A172 (cell line): ENCODE results near the gene SMTN. TPM values are rescaled to one million over a fixed set of nuclear protein-coding genes. Genes with fewer than 3 reads are reported as not detected.
A peak's percentile ranks its signal among the peaks of the same experiment; 100 is the strongest.

Experiments used
- DNase-seq: peaks from one replicate; pipeline ENCODE4 v3.0.0-alpha.2; 2015; ENCODE audit warnings: low spot score
- total RNA-seq: library from RNA; depleted of rRNA; stranded (reverse); fragments of >200 nt; shearing (Covaris generic); gene quantifications from 2 replicates; pipeline ENCODE4 v1.2.3, GENCODE V29; 2014

The SMTN gene
- total RNA-seq, 1 experiment from 2014 or later, result 61.1 TPM

DNA sequence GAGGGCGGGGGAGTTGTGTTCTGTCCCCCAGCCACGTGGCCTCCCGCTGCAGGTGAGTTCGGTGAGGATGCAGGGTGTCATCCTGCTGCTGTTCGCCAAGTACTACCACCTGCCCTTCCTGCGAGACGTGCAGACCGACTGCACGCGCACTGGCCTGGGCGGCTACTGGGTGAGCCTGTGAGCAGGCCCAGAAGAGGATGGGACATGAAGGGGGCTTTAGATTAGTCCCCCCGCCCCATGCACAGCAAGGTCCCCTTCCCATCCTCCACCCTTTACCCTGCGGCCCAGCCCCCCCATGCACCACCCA, 45.7 kb downstream of the SMTN start:
- DNase-seq, result no peak

DNA sequence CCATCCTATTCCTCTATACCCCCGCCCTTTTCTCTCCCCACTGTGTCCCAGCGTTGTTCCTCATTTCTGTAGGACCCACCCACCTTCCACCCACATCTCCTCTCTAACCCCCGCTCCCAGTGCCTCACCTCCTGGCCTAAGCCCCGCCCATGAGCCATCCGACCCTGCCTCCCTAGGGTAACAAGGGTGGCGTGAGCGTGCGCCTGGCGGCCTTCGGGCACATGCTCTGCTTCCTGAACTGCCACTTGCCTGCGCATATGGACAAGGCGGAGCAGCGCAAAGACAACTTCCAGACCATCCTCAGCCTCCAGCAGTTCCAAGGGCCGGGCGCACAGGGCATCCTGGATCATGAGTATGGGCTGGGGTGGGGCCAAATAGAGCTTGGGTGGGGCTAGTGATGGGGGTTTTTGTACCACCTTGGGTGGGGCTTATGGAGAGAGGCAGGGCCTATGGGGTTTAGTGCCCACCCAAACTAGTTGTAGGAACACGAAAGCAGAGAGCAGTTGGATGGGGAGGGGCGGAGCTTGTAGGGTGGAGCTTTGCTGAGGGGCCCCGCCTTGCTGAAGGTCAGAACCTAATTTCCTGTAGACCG, 46.2 kb downstream of the SMTN start:
- no peak for DNase-seq

DNA sequence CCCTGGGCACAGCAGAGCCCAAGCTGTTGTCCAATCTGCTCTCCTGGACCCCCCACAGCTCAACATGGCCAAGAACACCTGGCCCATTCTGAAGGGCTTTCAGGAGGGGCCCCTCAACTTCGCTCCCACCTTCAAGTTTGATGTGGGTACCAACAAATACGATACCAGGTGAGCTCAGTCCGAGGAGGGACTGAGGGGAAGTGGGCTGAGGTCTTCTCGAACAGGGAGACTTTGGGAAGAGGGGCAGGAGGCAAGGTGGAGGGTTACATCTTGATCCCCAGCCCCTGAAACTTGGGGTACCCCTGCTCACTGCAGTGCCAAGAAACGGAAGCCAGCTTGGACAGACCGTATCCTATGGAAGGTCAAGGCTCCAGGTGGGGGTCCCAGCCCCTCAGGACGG, 47.0 kb downstream of the SMTN start:
- DNase-seq, result no peak

DNA sequence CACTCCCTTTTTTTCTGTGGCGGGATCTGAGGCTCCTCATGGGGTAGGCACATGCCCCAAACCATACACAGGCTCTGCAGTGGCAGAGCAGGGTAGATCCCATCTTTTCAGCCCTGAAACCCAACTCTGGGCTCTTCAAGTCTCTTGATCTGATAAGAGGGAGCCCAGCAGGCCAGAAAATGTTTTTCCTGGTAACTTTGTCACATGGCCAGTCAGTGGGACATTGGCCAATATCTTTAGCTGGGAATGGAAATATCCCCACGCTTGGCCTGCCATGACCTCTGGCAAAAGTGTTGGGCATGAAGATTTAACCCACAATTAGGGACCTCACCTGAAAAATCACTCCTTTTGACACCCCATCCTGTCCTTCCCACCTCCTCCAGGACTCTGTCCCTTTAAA, 49.8 kb downstream of the SMTN start:
- no peak for DNase-seq

DNA sequence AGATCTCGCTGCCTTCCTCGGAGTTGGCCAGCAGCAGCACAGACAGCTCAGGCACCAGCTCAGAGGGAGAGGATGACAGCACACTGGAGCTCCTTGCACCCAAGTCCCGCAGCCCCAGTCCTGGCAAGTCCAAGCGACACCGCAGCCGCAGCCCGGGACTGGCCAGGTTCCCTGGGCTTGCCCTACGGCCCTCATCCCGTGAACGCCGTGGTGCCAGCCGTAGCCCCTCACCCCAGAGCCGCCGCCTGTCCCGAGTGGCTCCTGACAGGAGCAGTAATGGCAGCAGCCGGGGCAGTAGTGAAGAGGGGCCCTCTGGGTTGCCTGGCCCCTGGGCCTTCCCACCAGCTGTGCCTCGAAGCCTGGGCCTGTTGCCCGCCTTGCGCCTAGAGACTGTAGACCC, 52.8 kb downstream of the SMTN start:
- DNase-seq, result no peak

DNA sequence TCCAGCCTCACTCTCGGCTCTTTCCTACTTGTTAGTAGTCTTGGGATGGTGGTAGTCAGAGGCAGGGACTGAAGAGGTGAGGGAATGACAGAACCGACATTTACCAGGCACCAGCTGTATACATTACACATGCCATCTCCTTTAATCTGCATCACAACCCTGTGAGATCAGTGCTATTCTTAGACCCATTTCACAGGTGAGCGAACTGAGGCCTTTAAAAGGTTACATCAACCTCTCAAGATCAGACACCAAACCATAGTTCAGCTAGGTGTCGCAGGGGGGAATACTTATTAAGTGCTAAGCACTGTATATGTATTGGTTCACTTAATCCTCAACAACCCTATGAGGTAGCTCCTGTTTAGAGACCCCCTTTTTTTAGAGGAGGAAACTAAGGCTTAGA, 53.6 kb downstream of the SMTN start:
- no peak for DNase-seq

DNA sequence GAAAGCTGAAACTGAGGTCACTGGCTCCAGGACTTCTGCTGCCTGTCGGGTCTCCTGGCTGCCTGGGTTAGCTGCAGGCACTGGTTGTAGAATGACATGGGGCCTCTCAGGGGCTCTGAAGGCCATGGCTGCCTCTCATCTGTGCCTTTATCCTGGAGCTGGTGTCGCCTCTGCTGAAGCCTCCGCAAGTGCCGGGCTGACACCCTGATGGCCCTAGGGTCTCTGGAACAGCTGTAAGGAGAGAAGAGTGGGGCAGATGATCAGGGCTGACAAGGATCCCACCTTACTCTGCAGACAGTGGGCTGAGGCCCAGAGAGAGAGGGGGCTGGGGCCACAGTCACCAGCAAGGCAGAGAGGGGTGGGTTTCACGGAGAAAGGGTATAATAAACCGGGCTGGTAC, 54.6 kb downstream of the SMTN start:
- DNase-seq, result no peak

DNA sequence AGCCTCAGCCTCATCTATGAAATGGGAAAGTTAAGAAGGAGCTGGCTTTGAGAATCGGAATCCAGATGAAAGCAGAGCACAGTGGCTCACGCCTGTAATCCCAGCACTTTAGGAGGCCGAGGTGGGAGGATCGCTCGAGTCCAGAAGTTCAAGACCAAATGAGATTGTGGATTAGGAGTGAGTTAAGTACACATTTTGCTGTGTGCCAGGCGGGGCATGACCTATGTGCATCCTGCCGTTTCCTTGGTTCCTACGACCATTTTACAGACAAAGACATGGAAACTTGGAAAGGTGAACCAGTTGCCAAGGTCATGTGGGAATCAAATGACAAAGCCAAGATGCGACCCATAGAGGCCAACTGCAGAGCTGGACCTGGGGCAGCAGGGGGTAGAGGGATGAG, 55.0 kb downstream of the SMTN start:
- DNase-seq, result no peak

DNA sequence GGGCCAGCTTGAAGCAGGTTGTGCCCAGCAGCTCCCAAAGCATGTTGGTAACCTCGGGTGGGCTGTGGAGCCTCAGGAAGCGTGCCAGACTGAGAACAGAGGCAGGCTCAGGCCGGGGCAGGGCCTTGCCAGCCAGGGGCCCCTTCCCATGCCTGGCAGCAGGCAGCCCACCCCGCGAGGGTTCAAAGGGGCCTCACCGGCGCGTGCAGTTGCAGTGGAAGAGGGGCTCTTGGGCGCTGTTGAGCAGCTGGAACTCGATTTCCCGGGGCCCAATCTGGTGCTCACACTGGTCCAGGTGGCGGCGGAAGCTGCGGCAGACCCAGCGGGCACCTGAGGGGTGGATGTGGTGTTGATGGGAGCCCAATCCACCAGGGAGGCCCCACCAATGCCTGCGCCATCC, 55.6 kb downstream of the SMTN start:
- no peak for DNase-seq

DNA sequence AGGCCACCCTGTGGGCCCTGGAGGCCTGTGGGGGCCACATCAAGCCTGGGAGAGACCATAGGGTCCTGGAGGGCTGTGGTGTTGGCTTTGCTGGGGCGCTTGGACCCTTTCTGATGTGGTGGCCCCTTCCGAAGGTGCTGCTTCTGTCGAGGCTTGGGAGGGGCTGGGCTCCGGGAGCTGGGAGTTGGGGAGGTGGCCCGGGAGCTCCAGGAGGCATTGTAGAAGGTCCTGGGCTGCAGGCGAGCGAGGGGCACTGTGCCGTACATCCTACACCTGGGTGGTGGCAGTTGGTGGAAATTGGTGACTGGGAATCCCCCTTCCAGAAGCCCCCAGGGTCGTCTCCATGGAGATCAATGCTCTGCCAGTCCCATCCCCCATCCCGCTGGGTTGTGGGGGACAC, 56.6 kb downstream of the SMTN start:
- no peak for DNase-seq

DNA sequence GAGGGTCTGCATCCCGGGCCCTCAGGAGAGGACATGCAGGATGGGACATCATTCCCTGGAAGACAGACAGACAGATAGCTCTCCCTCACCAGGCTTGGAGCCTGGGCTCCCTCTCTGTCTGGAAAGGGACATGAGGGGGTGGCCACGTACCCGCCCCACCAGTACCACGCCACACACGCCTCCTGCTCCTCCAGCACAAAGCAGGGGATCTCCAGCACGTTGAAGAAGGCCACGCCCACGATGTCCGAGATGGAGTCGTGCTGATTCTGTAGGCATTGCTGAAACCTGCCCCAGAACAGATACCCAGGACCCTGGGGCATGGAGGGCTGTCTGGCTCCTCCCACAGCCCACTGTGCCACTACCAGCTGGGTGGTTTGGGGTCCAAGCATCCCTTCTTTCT, 57.0 kb downstream of the SMTN start:
- DNase-seq, result no peak

DNA sequence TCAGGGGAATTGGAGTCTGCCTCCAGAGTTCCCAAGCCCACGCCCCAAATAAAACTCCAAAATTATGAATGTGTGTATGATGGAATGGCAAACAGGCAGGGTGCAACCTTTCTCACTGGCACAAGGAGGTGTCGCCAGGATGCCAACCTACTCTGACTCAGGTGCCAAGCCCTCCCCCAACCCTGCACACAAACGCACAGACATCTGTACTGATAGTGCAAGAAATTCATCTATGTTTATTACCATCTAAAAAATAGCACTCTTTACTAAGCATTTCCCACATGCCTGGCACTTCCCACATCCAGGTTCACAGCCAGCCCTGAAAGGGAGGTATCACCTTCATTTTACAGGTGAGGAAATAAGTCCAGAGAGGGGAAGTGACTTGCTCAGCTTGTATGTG, 57.9 kb downstream of the SMTN start:
- DNase-seq, result no peak

DNA sequence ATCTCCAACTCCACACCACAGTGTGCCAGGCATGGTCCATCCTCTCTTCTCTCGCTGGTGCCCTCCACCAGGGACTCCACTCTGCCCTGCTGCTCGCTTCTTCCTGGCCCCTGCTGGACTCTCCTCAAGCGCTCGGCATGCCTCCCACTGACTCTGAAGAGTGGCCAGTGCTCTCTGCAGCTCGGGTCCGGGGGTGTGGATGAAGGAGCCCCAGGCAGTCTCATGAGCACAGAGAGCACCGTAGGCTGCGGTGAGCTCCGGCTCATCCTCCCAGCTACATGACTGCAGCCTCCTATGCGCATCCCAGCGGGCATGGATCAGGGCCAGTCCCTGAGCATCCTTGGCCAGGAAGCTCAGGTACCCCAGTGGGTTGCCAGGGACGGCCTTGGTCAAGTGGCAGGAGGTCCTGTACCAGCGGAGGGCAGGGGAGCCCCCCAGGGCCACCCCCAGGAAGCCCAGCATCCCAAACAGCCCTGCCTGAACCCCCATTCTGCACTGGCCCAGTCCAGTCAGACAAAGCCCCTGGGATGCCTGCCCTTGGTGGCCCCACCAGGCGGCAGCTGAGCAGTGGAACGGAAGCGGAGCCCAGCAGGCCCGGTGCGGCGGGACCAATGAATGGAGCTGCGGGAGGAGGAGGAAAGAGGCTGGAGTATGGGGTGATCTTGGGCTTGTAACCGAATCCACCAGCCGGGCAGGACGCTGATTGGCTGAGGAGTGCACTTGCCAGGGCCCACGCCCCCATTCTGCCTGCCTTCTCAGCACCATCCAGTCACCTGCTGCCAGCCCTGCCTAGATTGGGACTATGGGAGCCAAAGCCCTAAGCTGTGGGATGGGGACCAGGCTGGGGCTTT, 59.0 kb downstream of the SMTN start, which contains the start of gene PLA2G3:
PLA2G3 (minus strand) TSS at position 643 of the 851 bp plus-strand sequence; CDS start at position 489, 154 bp downstream.
- DNase-seq, result no peak

DNA sequence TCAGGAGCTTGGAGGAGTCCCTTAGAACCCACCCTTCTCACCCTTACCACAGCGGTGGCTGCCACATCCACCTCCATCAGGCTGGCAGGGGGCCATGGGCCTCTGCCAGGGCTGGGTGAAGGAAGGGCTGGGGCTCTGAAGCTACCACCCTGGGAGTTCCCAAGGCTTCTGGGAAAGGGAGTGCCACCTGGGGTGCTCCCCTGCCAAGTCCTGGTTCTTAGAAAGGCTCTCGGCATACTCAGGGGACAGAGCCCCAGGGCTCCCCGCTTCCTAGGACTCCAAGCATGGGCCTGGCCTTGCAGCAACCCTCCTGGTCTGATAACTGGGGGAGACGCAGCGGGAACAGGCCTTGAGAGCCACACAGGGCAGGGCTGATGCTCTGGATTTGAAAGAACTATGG, 59.6 kb downstream of the SMTN start:
- no peak for DNase-seq

DNA sequence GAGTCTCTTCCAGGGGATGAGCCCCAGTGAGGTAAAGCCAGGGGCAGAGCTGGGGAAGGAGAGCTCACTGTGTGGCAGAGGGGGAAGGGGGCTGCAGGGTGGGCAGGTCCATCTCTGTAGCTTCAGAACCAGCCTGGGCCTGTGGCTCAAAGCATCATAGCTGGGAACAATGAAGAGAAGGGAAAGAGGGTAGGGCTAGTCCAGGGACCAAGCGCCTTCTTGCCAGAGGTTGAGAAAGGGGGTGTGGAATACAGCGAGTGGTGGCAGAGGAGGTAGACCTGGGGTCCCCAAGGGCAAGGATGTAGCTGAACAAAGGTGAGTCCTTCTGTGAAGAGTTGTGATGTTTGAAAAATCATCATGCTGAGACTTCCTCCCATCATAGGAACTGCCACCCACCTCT, 60.4 kb downstream of the SMTN start:
- no peak for DNase-seq

DNA sequence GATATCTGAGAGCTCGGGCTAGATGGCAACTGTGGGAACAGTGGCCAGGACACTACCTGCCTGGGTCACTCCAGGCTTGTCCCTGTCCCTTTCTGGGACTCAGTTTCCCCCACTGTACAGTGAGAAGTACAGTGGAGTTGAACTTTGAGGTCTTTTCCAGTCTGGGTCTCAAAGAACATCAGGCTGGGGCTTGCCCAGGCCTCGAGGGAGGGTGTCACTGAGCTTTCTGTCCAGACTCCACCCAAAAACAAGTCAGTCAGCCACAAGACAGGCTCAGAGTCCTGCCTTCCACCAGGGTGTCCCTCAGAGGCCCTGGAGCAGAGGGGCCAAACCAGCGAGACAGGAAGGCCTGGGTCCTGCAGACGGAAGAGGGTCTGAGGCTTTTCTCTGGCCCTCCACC, 61.2 kb downstream of the SMTN start:
- no peak for DNase-seq

DNA sequence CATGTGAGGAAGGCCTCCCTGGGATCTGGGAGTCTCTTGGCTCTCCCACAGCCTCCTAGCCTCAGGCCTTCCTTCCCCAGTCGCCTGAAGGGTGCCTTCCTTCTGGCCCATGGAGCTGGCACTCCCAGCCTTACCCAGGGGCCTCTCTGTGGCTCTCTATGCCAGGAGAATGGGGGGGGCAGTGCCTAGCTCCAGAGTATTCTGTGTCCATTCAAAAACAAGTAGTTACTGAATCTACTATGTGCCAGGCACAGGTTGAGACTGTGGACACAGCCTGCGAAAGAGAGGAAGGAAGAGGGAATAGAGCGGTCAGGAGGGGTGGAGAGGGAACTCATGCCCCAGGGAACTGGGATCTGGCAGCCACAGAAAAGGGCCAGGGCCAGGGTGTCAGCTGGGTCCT, 61.9 kb downstream of the SMTN start:
- no peak for DNase-seq

DNA sequence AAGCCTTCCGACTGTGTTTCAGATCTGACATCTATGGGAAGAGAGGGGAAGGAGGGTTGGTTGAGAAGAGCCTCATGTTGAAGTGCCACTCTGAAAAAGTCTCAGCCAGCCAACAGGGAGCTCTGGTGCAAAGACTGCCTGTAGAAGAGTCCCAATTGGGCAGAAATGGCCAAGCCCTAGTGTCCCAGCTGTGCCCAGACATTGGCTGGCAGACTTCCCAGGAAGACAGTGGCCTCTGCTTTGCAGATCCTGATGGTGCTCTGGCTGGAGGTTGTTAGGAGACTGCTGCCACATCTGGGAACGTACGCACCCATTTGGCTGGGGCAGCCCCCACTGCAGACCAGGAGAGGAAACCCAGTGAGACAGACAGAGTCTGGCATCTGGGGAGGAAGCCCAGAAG, 62.4 kb downstream of the SMTN start:
- DNase-seq, result no peak

DNA sequence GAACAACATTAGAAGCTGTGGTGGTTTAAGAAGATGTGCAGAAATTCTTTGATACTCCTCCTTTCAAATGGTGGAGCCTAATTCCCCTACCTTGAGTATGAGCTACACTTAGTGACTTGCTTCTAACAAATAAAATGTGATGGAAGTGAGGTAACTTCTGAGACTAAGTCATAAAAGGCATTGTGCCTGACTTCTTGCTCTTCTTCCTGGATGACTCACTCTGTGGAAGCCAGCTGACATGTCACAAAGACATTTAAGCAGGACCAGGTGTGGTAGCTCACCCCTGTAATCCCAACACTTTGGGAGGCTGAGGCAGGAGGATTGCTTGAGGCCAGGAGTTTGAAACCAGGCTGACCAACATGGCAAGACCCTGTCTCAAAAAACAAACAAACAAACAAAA, 63.1 kb downstream of the SMTN start:
- DNase-seq, result peak; percentile 11

DNA sequence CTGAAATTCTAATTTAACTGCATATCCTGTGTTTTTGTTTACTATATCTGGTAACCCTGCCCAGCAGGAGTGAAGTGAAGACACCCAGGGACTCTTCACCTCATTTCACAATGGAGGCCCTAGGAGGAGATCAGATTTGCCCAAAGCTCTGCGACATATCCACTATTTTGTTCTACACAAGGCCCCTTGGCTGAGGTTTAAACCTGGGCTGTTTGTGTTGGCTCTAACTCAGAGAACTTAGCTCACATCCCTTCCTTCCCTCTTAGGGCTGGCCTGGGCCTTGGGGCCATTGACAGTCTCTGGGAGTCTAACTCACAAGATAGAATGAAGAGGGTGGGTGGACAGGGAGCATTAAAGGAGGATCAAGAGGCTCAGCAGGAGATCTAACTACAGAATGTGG, 67.4 kb downstream of the SMTN start:
- DNase-seq, result no peak

DNA sequence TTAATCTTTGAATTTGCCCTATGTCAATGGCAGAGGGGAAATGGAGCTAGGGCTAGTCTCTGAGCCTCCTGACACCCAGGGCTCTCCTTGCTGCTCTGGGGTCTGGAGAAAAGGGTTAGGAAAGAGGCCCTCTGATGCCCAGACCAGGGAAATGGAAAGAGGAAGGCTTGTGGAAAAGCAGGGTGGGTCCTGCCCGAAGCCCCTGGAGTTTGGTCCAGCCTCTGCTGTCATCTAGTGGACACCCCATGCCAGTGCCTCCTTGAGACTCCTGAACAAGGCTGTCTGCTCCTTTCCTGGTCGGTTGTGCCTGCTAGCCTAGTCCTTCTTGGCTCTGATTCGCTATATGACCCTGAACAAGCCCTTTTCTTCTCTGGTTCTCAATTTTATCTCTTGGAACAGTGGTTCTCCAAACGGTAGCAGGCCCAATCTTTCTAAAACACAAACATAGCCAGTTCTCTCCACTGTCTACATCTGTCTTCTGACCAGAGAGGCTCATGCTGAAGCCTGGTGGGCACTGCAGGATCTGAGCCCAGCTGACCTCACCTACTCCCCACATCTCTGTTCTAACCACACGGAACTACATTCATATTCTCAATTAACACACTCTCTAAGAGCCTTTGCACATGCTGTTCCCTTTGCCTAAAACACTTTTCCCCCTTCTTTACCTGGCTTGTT, 68.0 kb downstream of the SMTN start:
- DNase-seq, result peak; percentile 57

DNA sequence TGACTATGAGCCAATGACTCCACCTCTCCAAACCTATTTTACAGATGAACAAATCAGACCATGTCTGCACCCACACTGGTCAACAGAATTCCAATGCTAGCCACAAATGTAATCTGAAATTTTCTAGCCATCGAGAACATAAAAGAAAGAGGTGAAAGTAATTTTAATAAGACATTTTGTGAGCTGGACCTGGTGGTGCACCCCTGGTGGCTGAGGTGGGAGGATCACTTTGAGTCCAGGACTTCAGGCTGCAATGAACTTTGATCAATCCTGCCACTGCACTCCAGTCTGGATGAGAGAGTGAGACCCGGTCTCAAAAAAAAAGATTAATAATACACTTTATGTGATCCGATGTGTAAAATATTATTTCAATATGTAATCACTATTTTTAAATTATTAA, 69.5 kb downstream of the SMTN start:
- DNase-seq, result no peak

DNA sequence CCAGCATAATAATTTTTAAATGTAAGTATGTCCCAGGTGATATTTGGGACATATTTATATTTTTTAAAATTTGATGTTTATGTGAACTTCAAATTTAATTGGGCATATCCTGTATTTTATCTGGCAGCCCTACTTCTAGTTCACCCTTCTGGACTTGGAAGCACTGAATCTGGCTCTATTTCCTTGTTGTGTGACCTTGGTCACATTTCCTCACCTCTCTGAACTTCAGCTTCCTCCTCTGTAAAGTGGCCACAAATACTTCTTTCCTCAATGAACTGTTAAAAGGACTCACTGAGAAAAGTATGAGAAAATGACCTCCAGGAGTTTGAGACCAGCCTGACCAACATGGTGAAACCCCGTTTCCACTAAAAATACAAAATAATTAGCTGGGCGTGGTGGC, 70.8 kb downstream of the SMTN start:
- no peak for DNase-seq
